Measurements from ENCODE around the gene APBB2.

DNA sequence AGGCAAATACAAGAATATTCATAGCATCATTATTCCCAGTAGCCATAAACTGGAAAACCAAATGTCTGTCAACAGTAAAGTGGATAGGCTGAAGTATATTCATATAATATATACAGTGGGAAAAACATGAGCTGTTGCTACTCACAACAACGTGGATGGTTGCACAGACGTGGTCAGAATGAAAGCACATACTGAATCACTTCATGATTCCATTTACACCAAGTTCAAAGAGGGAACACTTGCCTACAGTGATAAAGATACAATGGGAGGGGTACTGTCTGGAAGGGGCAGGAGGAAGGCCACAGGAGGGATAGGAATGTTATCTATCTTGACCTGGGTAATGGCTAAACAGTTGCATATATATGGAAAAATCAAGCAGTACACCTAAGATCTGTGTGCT lies 25.3 kb downstream of the APBB2 start:
- TF ChIP-seq, protein P1, sequence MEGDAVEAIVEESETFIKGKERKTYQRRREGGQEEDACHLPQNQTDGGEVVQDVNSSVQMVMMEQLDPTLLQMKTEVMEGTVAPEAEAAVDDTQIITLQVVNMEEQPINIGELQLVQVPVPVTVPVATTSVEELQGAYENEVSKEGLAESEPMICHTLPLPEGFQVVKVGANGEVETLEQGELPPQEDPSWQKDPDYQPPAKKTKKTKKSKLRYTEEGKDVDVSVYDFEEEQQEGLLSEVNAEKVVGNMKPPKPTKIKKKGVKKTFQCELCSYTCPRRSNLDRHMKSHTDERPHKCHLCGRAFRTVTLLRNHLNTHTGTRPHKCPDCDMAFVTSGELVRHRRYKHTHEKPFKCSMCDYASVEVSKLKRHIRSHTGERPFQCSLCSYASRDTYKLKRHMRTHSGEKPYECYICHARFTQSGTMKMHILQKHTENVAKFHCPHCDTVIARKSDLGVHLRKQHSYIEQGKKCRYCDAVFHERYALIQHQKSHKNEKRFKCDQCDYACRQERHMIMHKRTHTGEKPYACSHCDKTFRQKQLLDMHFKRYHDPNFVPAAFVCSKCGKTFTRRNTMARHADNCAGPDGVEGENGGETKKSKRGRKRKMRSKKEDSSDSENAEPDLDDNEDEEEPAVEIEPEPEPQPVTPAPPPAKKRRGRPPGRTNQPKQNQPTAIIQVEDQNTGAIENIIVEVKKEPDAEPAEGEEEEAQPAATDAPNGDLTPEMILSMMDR (IDR thresholded peaks at IDR 0.05; ENCODE audit: low read depth, low read length): no peak
- TF ChIP-seq POLR2A (IDR thresholded peaks at IDR 0.05; ENCODE audit: extremely low read depth, insufficient read length) (no peak), MAX (IDR thresholded peaks at IDR 0.05; ENCODE audit: low read depth, low read length) (no peak), MYC (IDR thresholded peaks at IDR 0.05; ENCODE audit: low read depth, low read length) (no peak)

Measured in NB4 (cell line).